IPS DF 4.7 (cell line): ENCODE measurements around the gene IGSF21.
"Not testable (repeated sequence)": the region's sequence is repeated elsewhere in the genome, so short reads cannot be mapped to it uniquely, and the experiment has no call there.

Source experiments
- DNase-seq: peaks from one replicate; pipeline ENCODE4 v3.0.0-alpha.2; 2013; ENCODE audit warnings: low spot score; ENCODE audit errors: extremely low read depth

The IGSF21 gene

GRCh38 chr1:18144916-18145647 is 37.5 kb downstream of the IGSF21 start:
- no peak for DNase-seq

- no peak for DNase-seq
Observed at GRCh38 chr1:18145851-18146618, 38.4 kb downstream of the IGSF21 start.

- no peak for DNase-seq
Observed at GRCh38 chr1:18146886-18147285, 39.3 kb downstream of the IGSF21 start.

GRCh38 chr1:18147672-18148071 is 40.1 kb downstream of the IGSF21 start:
- no peak for DNase-seq

GRCh38 chr1:18148461-18148860 is 40.9 kb downstream of the IGSF21 start:
- no peak for DNase-seq

GRCh38 chr1:18149027-18149641 is 41.5 kb downstream of the IGSF21 start:
- DNase-seq = no peak

- no peak for DNase-seq
Observed at GRCh38 chr1:18151436-18152122, 44.0 kb downstream of the IGSF21 start.

GRCh38 chr1:18154430-18155194 is 47.0 kb downstream of the IGSF21 start:
- no peak for DNase-seq

- DNase-seq = no peak
Observed at GRCh38 chr1:18155881-18156385, 48.3 kb downstream of the IGSF21 start.

- no peak for DNase-seq
Observed at GRCh38 chr1:18157352-18157751, 49.8 kb downstream of the IGSF21 start.

- DNase-seq = no peak
Observed at GRCh38 chr1:18157968-18158367, 50.4 kb downstream of the IGSF21 start.

- DNase-seq = no peak
Observed at GRCh38 chr1:18158714-18159113, 51.1 kb downstream of the IGSF21 start.

GRCh38 chr1:18160290-18160942 is 52.8 kb downstream of the IGSF21 start:
- DNase-seq = no peak

- DNase-seq = no peak
Observed at GRCh38 chr1:18161690-18162089, 54.1 kb downstream of the IGSF21 start.

- DNase-seq = not testable (repeated sequence)
Observed at GRCh38 chr1:18165640-18166039, 58.0 kb downstream of the IGSF21 start.

GRCh38 chr1:18166341-18166740 is 58.7 kb downstream of the IGSF21 start:
- DNase-seq = no peak

GRCh38 chr1:18166929-18167328 is 59.3 kb downstream of the IGSF21 start:
- no peak for DNase-seq

- no peak for DNase-seq
Observed at GRCh38 chr1:18170444-18170843, 62.8 kb downstream of the IGSF21 start.

GRCh38 chr1:18174037-18174436 is 66.4 kb downstream of the IGSF21 start:
- DNase-seq = no peak

GRCh38 chr1:18175051-18175450 is 67.5 kb downstream of the IGSF21 start:
- DNase-seq = no peak
